ENCODE data around the gene CASP14. TPM values are rescaled to one million over a fixed set of nuclear protein-coding genes. Genes with fewer than 3 reads are reported as not detected.
"Not testable (repeated sequence)": the region's sequence is repeated elsewhere in the genome, so short reads cannot be mapped to it uniquely, and the experiment has no call there.

CASP14 gene
- total and polyA plus RNA-seq, 2 donors: not detected

DNA sequence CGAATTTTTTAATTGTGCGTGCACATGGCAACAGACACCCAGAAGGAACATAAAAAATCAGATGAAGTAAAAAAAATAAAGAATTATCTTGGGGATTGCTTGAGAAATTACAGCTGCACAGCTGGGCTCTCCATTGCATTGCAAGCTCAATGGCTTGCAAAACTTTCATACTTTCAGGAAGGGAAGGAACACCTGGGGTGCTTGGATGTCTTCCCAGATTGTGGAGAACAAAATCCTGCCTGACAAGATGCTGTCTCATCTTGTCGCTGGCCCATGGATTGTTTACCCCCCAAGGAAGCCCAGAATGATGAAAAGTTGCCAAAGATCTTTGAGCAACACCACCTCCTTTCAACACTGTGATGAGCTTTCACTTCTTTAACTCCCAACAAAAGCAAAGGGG, 11.0 kb upstream of the CASP14 start:
- 42% methylated on average over 3 of the region's 3 CpGs for WGBS
- no peak overlapping the region for H3K27ac ChIP-seq (ENCODE audit: low read depth)
- H3K4me1 ChIP-seq (ENCODE audit: insufficient read depth): no peaks in the 10 kb centered on the region
- no peaks in the 10 kb centered on the region for H3K36me3 ChIP-seq (ENCODE audit: insufficient read depth)
- no peak overlapping the region for H3K4me3 ChIP-seq (ENCODE audit: low read depth, low read length)
- no peak for DNase-seq (ENCODE audit: extremely low spot score)

- WGBS: 86% methylated on average over 1 of the region's 1 CpG
- Histone ChIP-seq H3K4me1 (ENCODE audit: insufficient read depth) (no peaks in the 10 kb centered on the region), H3K36me3 (ENCODE audit: insufficient read depth) (no peaks in the 10 kb centered on the region)
Measured at GRCh38 chr19:15042003-15042402, 7.3 kb upstream of the CASP14 start.

GRCh38 chr19:15042826-15043225, 6.5 kb upstream of the CASP14 start:
- Histone ChIP-seq H3K4me3 (ENCODE audit: low read depth, low read length) (no peak overlapping the region), H3K36me3 (ENCODE audit: insufficient read depth) (no peaks in the 10 kb centered on the region), H3K4me1 (ENCODE audit: insufficient read depth) (no peaks in the 10 kb centered on the region), H3K27ac (ENCODE audit: low read depth) (no peak overlapping the region)
- no peak for DNase-seq (ENCODE audit: extremely low spot score)
- WGBS: 89% methylated on average over 2 of the region's 2 CpGs

More at GRCh38 chr19:15042003-15042402, 7.3 kb upstream of the CASP14 start:
- DNase-seq (ENCODE audit: extremely low spot score): no peak
- Histone ChIP-seq H3K4me3 (ENCODE audit: low read depth, low read length) (no peak overlapping the region), H3K27ac (ENCODE audit: low read depth) (no peak overlapping the region)

- H3K4me1 ChIP-seq (ENCODE audit: insufficient read depth): no peaks in the 10 kb centered on the region
- DNase-seq (ENCODE audit: extremely low spot score): no peak
- H3K27ac ChIP-seq (ENCODE audit: low read depth): no peak overlapping the region
- no peaks in the 10 kb centered on the region for H3K36me3 ChIP-seq (ENCODE audit: insufficient read depth)
- 68% methylated on average over 3 of the region's 3 CpGs for WGBS
- H3K4me3 ChIP-seq (ENCODE audit: low read depth, low read length): no peak overlapping the region
Measured at GRCh38 chr19:15045506-15045905, 3.8 kb upstream of the CASP14 start.

- Histone ChIP-seq H3K4me1 (ENCODE audit: insufficient read depth) (no peaks in the 10 kb centered on the region), H3K27ac (ENCODE audit: low read depth) (no peak overlapping the region), H3K4me3 (ENCODE audit: low read depth, low read length) (no peak overlapping the region), H3K36me3 (ENCODE audit: insufficient read depth) (no peaks in the 10 kb centered on the region)
- 85% methylated on average over 11 of the region's 11 CpGs for WGBS
- no peak for DNase-seq (ENCODE audit: extremely low spot score)
Measured at GRCh38 chr19:15047680-15048079, 1.6 kb upstream of the CASP14 start.

GRCh38 chr19:15048128-15048527, 1.2 kb upstream of the CASP14 start:
- no peaks in the 10 kb centered on the region for H3K36me3 ChIP-seq (ENCODE audit: insufficient read depth)
- no peak overlapping the region for H3K4me3 ChIP-seq (ENCODE audit: low read depth, low read length)
- no peak for DNase-seq (ENCODE audit: extremely low spot score)
- H3K4me1 ChIP-seq (ENCODE audit: insufficient read depth): no peaks in the 10 kb centered on the region
- no peak overlapping the region for H3K27ac ChIP-seq (ENCODE audit: low read depth)
- WGBS: 73% methylated on average over 5 of the region's 5 CpGs

DNA sequence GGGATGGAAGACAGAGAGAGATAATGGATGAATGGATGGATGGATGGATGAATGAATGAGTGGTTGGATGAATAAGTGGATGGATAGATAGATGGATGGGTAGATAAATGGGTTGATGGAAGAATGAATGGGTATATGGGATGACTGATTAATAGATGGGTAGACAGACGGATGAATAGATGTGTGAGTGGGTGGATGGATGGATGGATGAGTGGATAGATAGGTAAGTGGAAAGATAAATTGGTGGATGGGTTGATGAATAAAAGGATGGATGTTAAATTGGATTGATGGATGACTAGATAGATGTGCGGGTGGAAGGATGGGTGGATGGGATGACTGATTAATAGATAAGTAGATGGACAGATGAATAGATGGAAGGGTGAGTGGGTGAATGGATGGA, 1.4 kb downstream of the CASP14 start:
- Histone ChIP-seq H3K4me1 (ENCODE audit: insufficient read depth) (no peaks in the 10 kb centered on the region), H3K4me3 (ENCODE audit: low read depth, low read length) (no peak overlapping the region), H3K36me3 (ENCODE audit: insufficient read depth) (no peaks in the 10 kb centered on the region), H3K27ac (ENCODE audit: low read depth) (no peak overlapping the region)
- WGBS: 84% methylated on average over 2 of the region's 2 CpGs
- no peak for DNase-seq (ENCODE audit: extremely low spot score)

DNA sequence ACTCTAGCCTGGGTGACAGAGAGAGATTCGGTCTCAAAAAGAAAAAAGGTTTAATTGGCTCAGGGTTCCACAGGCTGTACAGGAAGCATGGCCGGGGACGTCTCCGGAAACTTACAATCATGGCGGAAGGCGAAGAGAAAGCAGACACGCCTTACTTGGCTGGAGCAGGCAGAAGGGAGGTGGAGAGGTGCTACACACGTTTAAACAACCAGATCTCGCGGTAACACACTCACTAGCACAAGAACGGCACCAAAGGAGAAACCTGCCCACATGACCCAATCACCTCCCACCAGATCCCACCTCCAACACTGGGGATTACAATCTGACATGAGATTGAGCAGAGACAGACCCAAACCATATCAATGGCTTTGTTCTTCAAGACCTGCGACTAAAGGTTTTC, 12.8 kb downstream of the CASP14 start:
- no peak for DNase-seq (ENCODE audit: extremely low spot score)
- Histone ChIP-seq H3K4me3 (ENCODE audit: low read depth, low read length) (no peak overlapping the region), H3K4me1 (ENCODE audit: insufficient read depth) (no peaks in the 10 kb centered on the region), H3K27ac (ENCODE audit: low read depth) (no peak overlapping the region), H3K36me3 (ENCODE audit: insufficient read depth) (no peaks in the 10 kb centered on the region)
- 80% methylated on average over 12 of the region's 12 CpGs for WGBS

- H3K4me1 ChIP-seq (ENCODE audit: insufficient read depth); H3K4me3 ChIP-seq (ENCODE audit: low read depth, low read length); H3K27ac ChIP-seq (ENCODE audit: low read depth); H3K36me3 ChIP-seq (ENCODE audit: insufficient read depth); DNase-seq (ENCODE audit: extremely low spot score): not testable (repeated sequence)
- 62% methylated on average over 4 of the region's 4 CpGs for WGBS
Measured at GRCh38 chr19:15070386-15070785, 21.1 kb downstream of the CASP14 start.

- H3K4me1 ChIP-seq (ENCODE audit: insufficient read depth): no peaks in the 10 kb centered on the region
- H3K4me3 ChIP-seq (ENCODE audit: low read depth, low read length): no peak overlapping the region
- 62% methylated on average over 23 of the region's 23 CpGs for WGBS
- H3K27ac ChIP-seq (ENCODE audit: low read depth): no peak overlapping the region
- no peaks in the 10 kb centered on the region for H3K36me3 ChIP-seq (ENCODE audit: insufficient read depth)
- DNase-seq (ENCODE audit: extremely low spot score): peak; percentile 41
Measured at GRCh38 chr19:15072930-15073647, 23.8 kb downstream of the CASP14 start.

- WGBS: 53% methylated on average over 2 of the region's 2 CpGs
- no peak overlapping the region for H3K27ac ChIP-seq (ENCODE audit: low read depth)
- no peaks in the 10 kb centered on the region for H3K4me1 ChIP-seq (ENCODE audit: insufficient read depth)
- no peak for DNase-seq (ENCODE audit: extremely low spot score)
- no peaks in the 10 kb centered on the region for H3K36me3 ChIP-seq (ENCODE audit: insufficient read depth)
- no peak overlapping the region for H3K4me3 ChIP-seq (ENCODE audit: low read depth, low read length)
Measured at GRCh38 chr19:15074371-15074770, 25.1 kb downstream of the CASP14 start.

- Histone ChIP-seq H3K4me1 (ENCODE audit: insufficient read depth) (no peaks in the 10 kb centered on the region), H3K36me3 (ENCODE audit: insufficient read depth) (no peaks in the 10 kb centered on the region)
- 77% methylated on average over 4 of the region's 4 CpGs for WGBS
Measured at GRCh38 chr19:15075806-15076205, 26.5 kb downstream of the CASP14 start.

GRCh38 chr19:15080002-15080401, 30.7 kb downstream of the CASP14 start:
- not testable (repeated sequence) for H3K4me1 ChIP-seq (ENCODE audit: insufficient read depth); H3K27ac ChIP-seq (ENCODE audit: low read depth); DNase-seq (ENCODE audit: extremely low spot score); H3K4me3 ChIP-seq (ENCODE audit: low read depth, low read length); H3K36me3 ChIP-seq (ENCODE audit: insufficient read depth)
- 58% methylated on average over 4 of the region's 4 CpGs for WGBS

More at GRCh38 chr19:15075806-15076205, 26.5 kb downstream of the CASP14 start:
- no peak for DNase-seq (ENCODE audit: extremely low spot score)
- H3K27ac ChIP-seq (ENCODE audit: low read depth): no peak overlapping the region
- H3K4me3 ChIP-seq (ENCODE audit: low read depth, low read length): no peak overlapping the region

- no peak within 1 kb of the TSS for H3K27ac ChIP-seq (ENCODE audit: low read depth)
- WGBS: 63% methylated on average over 6 of the region's 6 CpGs
- no peak for DNase-seq (ENCODE audit: extremely low spot score)
Measured at GRCh38 chr19:15081911-15082310, 32.6 kb downstream of the CASP14 start, which contains the start of gene OR1I1. Gene OR1I1 (plus strand): TSS chr19:15082211. CDS start chr19:15087066, 4,855 bp downstream.

More at GRCh38 chr19:15081911-15082310, 32.6 kb downstream of the CASP14 start, which contains the start of gene OR1I1:
- no peak within 1 kb of the TSS for H3K4me3 ChIP-seq (ENCODE audit: low read depth, low read length)
- no peaks in the 10 kb centered on the region for H3K4me1 ChIP-seq (ENCODE audit: insufficient read depth)
- H3K36me3 ChIP-seq (ENCODE audit: insufficient read depth): no peaks in the 10 kb centered on the region

All from urinary bladder (tissue), 4 donors.